ENCODE measurements around the gene DNAJC21. TPM values are rescaled to one million over a fixed set of nuclear protein-coding genes. Genes with fewer than 3 reads are reported as not detected.

The DNAJC21 gene
- total RNA-seq, 1 donor from 2014 or later = 57.7 TPM

GRCh38 chr5:34892414-34892813, 36.9 kb upstream of the DNAJC21 start:
- intact Hi-C loops (cut with DNase I) = loop anchor here (10.0 kb wide), 1 partner anchor 348 kb away; no protein-coding TSS in a partner anchor
- DNase-seq (no peak), ATAC-seq (no peak)
- H3K4me1 ChIP-seq = no peaks in the 10 kb centered on the region
- H3K9me3 ChIP-seq = no peaks in the 10 kb centered on the region
- no peaks in the 10 kb centered on the region for H3K36me3 ChIP-seq
- TF ChIP-seq, protein P1, sequence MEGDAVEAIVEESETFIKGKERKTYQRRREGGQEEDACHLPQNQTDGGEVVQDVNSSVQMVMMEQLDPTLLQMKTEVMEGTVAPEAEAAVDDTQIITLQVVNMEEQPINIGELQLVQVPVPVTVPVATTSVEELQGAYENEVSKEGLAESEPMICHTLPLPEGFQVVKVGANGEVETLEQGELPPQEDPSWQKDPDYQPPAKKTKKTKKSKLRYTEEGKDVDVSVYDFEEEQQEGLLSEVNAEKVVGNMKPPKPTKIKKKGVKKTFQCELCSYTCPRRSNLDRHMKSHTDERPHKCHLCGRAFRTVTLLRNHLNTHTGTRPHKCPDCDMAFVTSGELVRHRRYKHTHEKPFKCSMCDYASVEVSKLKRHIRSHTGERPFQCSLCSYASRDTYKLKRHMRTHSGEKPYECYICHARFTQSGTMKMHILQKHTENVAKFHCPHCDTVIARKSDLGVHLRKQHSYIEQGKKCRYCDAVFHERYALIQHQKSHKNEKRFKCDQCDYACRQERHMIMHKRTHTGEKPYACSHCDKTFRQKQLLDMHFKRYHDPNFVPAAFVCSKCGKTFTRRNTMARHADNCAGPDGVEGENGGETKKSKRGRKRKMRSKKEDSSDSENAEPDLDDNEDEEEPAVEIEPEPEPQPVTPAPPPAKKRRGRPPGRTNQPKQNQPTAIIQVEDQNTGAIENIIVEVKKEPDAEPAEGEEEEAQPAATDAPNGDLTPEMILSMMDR (IDR thresholded peaks at IDR 0.05) = no peak
- no peak overlapping the region for H3K4me3 ChIP-seq
- H3K27ac ChIP-seq = no peak overlapping the region
- no peaks in the 10 kb centered on the region for H3K27me3 ChIP-seq

GRCh38 chr5:34894716-34895115, 34.6 kb upstream of the DNAJC21 start:
- intact Hi-C loops (cut with DNase I) = loop anchor here (5.0 to 10.0 kb wide), 2 partner anchors 350 to 407 kb away; no protein-coding TSS in a partner anchor
- no peak for ATAC-seq
- no peak for DNase-seq
- Histone ChIP-seq H3K27me3 (no peaks in the 10 kb centered on the region), H3K36me3 (no peaks in the 10 kb centered on the region), H3K4me1 (no peaks in the 10 kb centered on the region), H3K9me3 (no peaks in the 10 kb centered on the region), H3K27ac (no peak overlapping the region), H3K4me3 (no peak overlapping the region)
- TF ChIP-seq, protein P1 (IDR thresholded peaks at IDR 0.05) = no peak

DNA sequence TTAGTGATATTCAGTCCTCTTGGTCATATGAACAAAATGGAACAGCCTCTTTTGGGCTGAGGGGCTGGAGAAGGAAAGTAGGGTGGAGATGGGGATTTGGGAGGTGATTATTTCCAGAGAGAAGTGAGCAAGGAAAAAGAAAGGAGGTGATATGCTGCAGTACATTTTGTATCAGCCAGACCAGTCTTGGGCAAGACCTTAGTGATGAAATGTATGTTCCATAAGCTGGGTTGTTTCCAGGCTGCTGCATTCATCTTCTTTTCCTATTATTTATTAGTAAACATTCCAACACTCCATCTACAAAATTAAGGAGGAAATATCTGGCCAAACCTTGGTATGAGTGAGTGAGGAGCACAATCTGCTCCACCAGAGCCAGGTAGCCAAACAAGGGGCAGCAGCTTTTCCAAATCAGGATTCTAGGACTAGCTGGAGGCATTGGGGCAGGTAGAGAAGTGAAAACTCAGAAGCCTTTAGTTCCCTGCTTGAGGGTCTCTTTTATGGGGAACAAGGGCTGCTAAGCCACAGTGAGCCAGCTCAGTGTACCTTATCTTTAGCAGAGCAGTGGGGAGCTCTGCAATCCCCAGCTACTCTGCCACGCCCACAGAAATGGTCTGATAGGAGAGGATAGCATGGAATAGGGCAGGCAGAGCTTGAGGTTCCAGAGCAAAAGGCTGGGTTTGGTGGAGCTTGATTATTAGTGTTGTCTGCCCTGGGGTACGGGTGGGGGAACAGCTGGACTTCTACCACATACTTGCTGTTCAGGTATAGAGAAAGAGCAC, 33.5 kb upstream of the DNAJC21 start:
- Histone ChIP-seq H3K4me3 (no peak overlapping the region), H3K27ac (no peak overlapping the region), H3K4me1 (no peaks in the 10 kb centered on the region), H3K9me3 (no peaks in the 10 kb centered on the region), H3K27me3 (no peaks in the 10 kb centered on the region), H3K36me3 (no peaks in the 10 kb centered on the region)
- intact Hi-C loops (cut with DNase I) = loop anchor here (5.0 to 10.0 kb wide), 2 partner anchors 351 to 409 kb away; no protein-coding TSS in a partner anchor
- DNase-seq (no peak), ATAC-seq (no peak)
- TF ChIP-seq, protein P1 (IDR thresholded peaks at IDR 0.05) = no peak

DNA sequence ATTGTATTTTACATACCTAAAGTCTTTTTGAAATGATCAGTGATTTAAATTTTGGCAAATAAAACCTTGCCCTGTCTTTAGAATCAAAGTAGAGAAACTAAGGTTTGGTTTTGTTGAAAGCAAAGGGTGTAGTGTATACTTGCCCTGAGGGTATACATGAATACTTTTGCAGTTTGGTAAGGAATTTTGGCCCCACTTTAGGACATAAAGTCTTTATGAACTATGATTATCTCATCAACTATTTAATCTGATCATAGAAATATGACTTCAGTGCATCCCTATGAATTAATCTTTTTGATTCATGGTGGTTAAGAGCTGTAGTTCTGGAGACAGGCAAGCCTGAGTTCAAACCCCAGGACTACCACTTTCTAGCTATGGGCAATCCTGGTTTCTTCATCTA, 31.7 kb upstream of the DNAJC21 start:
- TF ChIP-seq, protein P1 (IDR thresholded peaks at IDR 0.05) = no peak
- Histone ChIP-seq H3K36me3 (no peaks in the 10 kb centered on the region), H3K9me3 (no peaks in the 10 kb centered on the region), H3K4me1 (no peaks in the 10 kb centered on the region), H3K27me3 (no peaks in the 10 kb centered on the region), H3K27ac (no peak overlapping the region), H3K4me3 (no peak overlapping the region)
- no peak for DNase-seq
- intact Hi-C loops (cut with DNase I) = loop anchor here (5.0 to 10.0 kb wide), 2 partner anchors 353 to 410 kb away; no protein-coding TSS in a partner anchor
- ATAC-seq = no peak

DNA sequence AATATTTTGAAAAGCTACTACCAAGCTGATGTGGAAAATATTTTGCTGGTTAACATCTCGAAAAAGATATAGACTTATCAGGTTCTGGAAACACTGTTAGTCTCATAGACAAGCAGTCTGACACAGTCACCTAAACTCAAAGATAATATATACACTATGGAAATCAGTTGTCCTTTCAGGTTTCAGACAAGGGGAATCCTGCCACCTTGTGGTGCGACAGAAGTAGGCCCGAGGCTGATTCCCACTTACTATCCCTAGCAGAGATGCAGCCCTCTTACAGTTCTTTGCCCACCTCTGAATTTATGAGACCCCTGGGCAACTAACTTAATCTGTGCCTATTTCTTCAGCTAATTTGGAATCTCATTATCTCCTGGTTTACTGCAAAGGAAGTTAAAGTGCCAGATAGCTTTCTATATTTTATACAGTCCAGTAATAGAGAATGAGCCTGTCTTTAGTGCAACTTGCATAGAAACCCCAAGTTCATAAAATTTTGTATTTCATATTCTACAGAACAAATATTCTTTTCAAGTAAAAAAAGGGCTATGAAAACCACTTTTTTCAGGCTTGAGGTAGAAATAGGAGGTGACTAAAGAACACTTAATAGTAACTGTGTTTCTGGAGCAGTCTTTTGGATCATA, 31.0 kb upstream of the DNAJC21 start:
- Histone ChIP-seq H3K36me3 (no peaks in the 10 kb centered on the region), H3K4me3 (no peak overlapping the region), H3K4me1 (no peaks in the 10 kb centered on the region), H3K9me3 (no peaks in the 10 kb centered on the region), H3K27ac (no peak overlapping the region), H3K27me3 (no peaks in the 10 kb centered on the region)
- ATAC-seq (peak; percentile 93), DNase-seq (no peak)
- intact Hi-C loops (cut with DNase I) = loop anchor here (5.0 to 10.0 kb wide), 2 partner anchors 354 to 411 kb away; no protein-coding TSS in a partner anchor
- TF ChIP-seq, protein P1 (IDR thresholded peaks at IDR 0.05) = peak; percentile 89
